GM19395 (cell line): ENCODE data around the gene CT45A2.
"Not testable (repeated sequence)": the region's sequence is repeated elsewhere in the genome, so short reads cannot be mapped to it uniquely, and the experiment has no call there.

ENCODE experiments used
- ATAC-seq: cut with Tn5 transposase; IDR thresholded peaks from one replicate; pipeline ENCODE4 v1.9.1; 2021; ENCODE audit warnings: mild to moderate bottlenecking, moderate library complexity; ENCODE audit not compliant: unreplicated experiment

The CT45A2 gene

GRCh38 chrX:135819912-135820311 lies at the start of gene CT45A2:
CT45A2 (minus strand) TSS chrX:135820012; CDS start chrX:135816265, 3,747 bp downstream.
- ATAC-seq: not testable (repeated sequence)

- not testable (repeated sequence) for ATAC-seq
These were observed 34.6 kb upstream of the CT45A2 start, which contains the start of gene CT45A8 for GRCh38 chrX:135854438-135854837. CT45A8 (minus strand) TSS chrX:135854538; CDS start chrX:135850783, 3,755 bp downstream.

- not testable (repeated sequence) for ATAC-seq
These were observed 17.4 kb upstream of the CT45A2 start, which contains the start of gene CT45A7 for GRCh38 chrX:135837180-135837579. CT45A7 (minus strand) TSS chrX:135837280; CDS start chrX:135833533, 3,747 bp downstream.

GRCh38 chrX:135802687-135803086 lies 17.1 kb downstream of the CT45A2 start, which contains the start of gene CT45A6:
CT45A6 (minus strand) TSS chrX:135802787; CDS start chrX:135798993, 3,794 bp downstream.
- ATAC-seq: not testable (repeated sequence)

GRCh38 chrX:135785403-135785802 lies 34.4 kb downstream of the CT45A2 start, which contains the start of gene CT45A5:
CT45A5 (minus strand) TSS chrX:135785503; CDS start chrX:135781729, 3,774 bp downstream.
- ATAC-seq: not testable (repeated sequence)

- ATAC-seq: not testable (repeated sequence)
These were observed 51.7 kb downstream of the CT45A2 start, which contains the start of gene CT45A3 for GRCh38 chrX:135768091-135768490. CT45A3 (minus strand) TSS chrX:135768191; CDS start chrX:135764444, 3,747 bp downstream.
